ENCODE results near the gene ZNF581.

- no peak for TF ChIP-seq POLR2AphosphoS5 (IDR thresholded peaks at IDR 0.05; ENCODE audit: low read depth)
- no peak for TF ChIP-seq CTCF (IDR thresholded peaks at IDR 0.05; ENCODE audit: insufficient read depth, low read length)
- no peak for TF ChIP-seq REST (IDR thresholded peaks at IDR 0.05; ENCODE audit: insufficient replicate concordance, low read depth)
- TF ChIP-seq SPI1 (IDR thresholded peaks at IDR 0.05; ENCODE audit: borderline replicate concordance, low read depth): no peak
- no peak for TF ChIP-seq GABPA (IDR thresholded peaks at IDR 0.05; ENCODE audit: low read depth)
Observed at GRCh38 chr19:55644191-55644833, 863 bp downstream of the ZNF581 start.
